OCI-LY1 (cell line): ENCODE data around the gene CARD14.

Experiments used
- H2AFZ ChIP-seq: fragments of 200-600 bp; sonication (generic), shearing (Covaris generic); 2 replicates; pipeline ENCODE4 v1.6.0; 2014; ENCODE audit warnings: antibody characterized with exemption, mild to moderate bottlenecking, low read length
- H3F3A ChIP-seq: fragments of 200-600 bp; sonication (generic), shearing (Covaris generic); 2 replicates; pipeline ENCODE4 v1.6.0; 2014; ENCODE audit warnings: mild to moderate bottlenecking, antibody characterized with exemption, low read length, moderate library complexity; ENCODE audit not compliant: insufficient read depth
- H3K27ac ChIP-seq: fragments of 200-600 bp; sonication (generic); 2 replicates; pipeline ENCODE4 v1.5.1; 2014; ENCODE audit warnings: low read length, mixed run types, mild to moderate bottlenecking, low read depth; ENCODE audit not compliant: poor library complexity, severe bottlenecking
- H3K27me3 ChIP-seq: fragments of 200-600 bp; sonication (generic); 2 replicates; pipeline ENCODE4 v1.6.0; 2014; ENCODE audit warnings: antibody characterized with exemption, mild to moderate bottlenecking, low read length, moderate library complexity; ENCODE audit not compliant: insufficient read depth
- H3K36me3 ChIP-seq: fragments of 200-600 bp; sonication (generic); 2 replicates; pipeline ENCODE4 v1.6.1; 2014; ENCODE audit warnings: mild to moderate bottlenecking, antibody characterized with exemption, low read length, moderate library complexity, mixed read lengths; ENCODE audit not compliant: insufficient read depth
- H3K4me1 ChIP-seq: fragments of 200-600 bp; sonication (generic); 2 replicates; pipeline ENCODE4 v1.5.1; 2014; ENCODE audit warnings: mild to moderate bottlenecking, low read length, moderate library complexity; ENCODE audit not compliant: insufficient read depth, severe bottlenecking
- H3K4me2 ChIP-seq: fragments of 200-600 bp; sonication (generic), shearing (Covaris generic); 2 replicates; pipeline ENCODE4 v1.6.1; 2014; ENCODE audit warnings: low read length
- H3K4me3 ChIP-seq: fragments of 200-600 bp; sonication (generic); 2 replicates; pipeline ENCODE4 v1.5.1; 2014; ENCODE audit warnings: low read length, low read depth, mild to moderate bottlenecking, mixed read lengths; ENCODE audit not compliant: poor library complexity, severe bottlenecking
- H3K79me2 ChIP-seq: fragments of 200-600 bp; shearing (Covaris generic); 2 replicates; pipeline ENCODE4 v1.6.1; 2016; ENCODE audit warnings: mixed run types, low read length, mixed read lengths; ENCODE audit not compliant: insufficient read depth
- H3K9ac ChIP-seq: fragments of 200-600 bp; sonication (generic), shearing (Covaris generic); 2 replicates; pipeline ENCODE4 v1.6.1; 2014; ENCODE audit warnings: mild to moderate bottlenecking, low read length, mixed read lengths
- H3K9me2 ChIP-seq: fragments of 200-600 bp; sonication (generic), shearing (Covaris generic); 2 replicates; pipeline ENCODE4 v1.6.1; 2014; ENCODE audit warnings: low read depth, mild to moderate bottlenecking, low read length, mixed read lengths
- H3K9me3 ChIP-seq: fragments of 200-600 bp; shearing (Covaris generic); 2 replicates; pipeline ENCODE4 v1.6.1; 2014; ENCODE audit warnings: low read length, mixed read lengths
- H4K20me1 ChIP-seq: fragments of 200-600 bp; sonication (generic), shearing (Covaris generic); 2 replicates; pipeline ENCODE4 v1.6.0; 2016; ENCODE audit warnings: mild to moderate bottlenecking, low read length; ENCODE audit not compliant: insufficient read depth
- CTCF ChIP-seq: fragments of 200-600 bp; sonication (generic), shearing (Covaris generic); IDR thresholded peaks from 2 replicates; pipeline ENCODE4 v1.5.1; 2017; ENCODE audit warnings: mild to moderate bottlenecking, antibody characterized with exemption, low read length, moderate library complexity, mixed read lengths
- EZH2 ChIP-seq: fragments of 200-600 bp; sonication (generic), shearing (Covaris generic); IDR thresholded peaks from 2 replicates; pipeline ENCODE4 v1.8.0; 2017; ENCODE audit warnings: borderline replicate concordance, mixed run types, mild to moderate bottlenecking, antibody characterized with exemption, low read length, moderate library complexity, mixed read lengths

CARD14 gene

GRCh38 chr17:80123791-80124190 is 46.0 kb upstream of the CARD14 start:
- H4K20me1 ChIP-seq, result no peaks in the 10 kb centered on the region
- H3K4me1 ChIP-seq, result no peaks in the 10 kb centered on the region
- H3K9ac ChIP-seq, result no peak overlapping the region
- no peaks in the 10 kb centered on the region for H3K9me2 ChIP-seq
- peaks cover 3% of the 10 kb centered on the region; the same call in 1 of the 2 replicates for H3K27me3 ChIP-seq
- TF ChIP-seq EZH2 (no peak), CTCF (no peak)
- H3K27ac ChIP-seq, result no peak overlapping the region
- no peak overlapping the region for H3K4me3 ChIP-seq
- H3K4me2 ChIP-seq, result no peak overlapping the region
- no peaks in the 10 kb centered on the region for H3K36me3 ChIP-seq
- no peaks in the 10 kb centered on the region for H3K9me3 ChIP-seq
- H2AFZ ChIP-seq, result no peak overlapping the region
- no peaks in the 10 kb centered on the region for H3K79me2 ChIP-seq
- H3F3A ChIP-seq, result no peaks in the 10 kb centered on the region

- Histone ChIP-seq H3K9me2 (no peaks in the 10 kb centered on the region), H3K79me2 (no peaks in the 10 kb centered on the region), H3F3A (no peaks in the 10 kb centered on the region), H3K27ac (no peak overlapping the region), H3K27me3 (peaks cover 3% of the 10 kb centered on the region; the same call in 1 of the 2 replicates), H3K36me3 (no peaks in the 10 kb centered on the region), H4K20me1 (no peaks in the 10 kb centered on the region), H3K9ac (no peak overlapping the region), H3K4me3 (no peak overlapping the region), H3K4me2 (no peak overlapping the region), H3K4me1 (no peaks in the 10 kb centered on the region), H2AFZ (no peak overlapping the region), H3K9me3 (no peaks in the 10 kb centered on the region)
- TF ChIP-seq CTCF (peak; percentile 26; the same call in 1 of the 2 replicates), EZH2 (no peak)
Observed at GRCh38 chr17:80124351-80124981, 45.4 kb upstream of the CARD14 start.

- H3K27ac ChIP-seq, result no peak overlapping the region
- H3K4me2 ChIP-seq, result no peak overlapping the region
- TF ChIP-seq CTCF (no peak), EZH2 (no peak)
- no peaks in the 10 kb centered on the region for H4K20me1 ChIP-seq
- no peak overlapping the region for H2AFZ ChIP-seq
- H3K4me1 ChIP-seq, result no peaks in the 10 kb centered on the region
- no peaks in the 10 kb centered on the region for H3F3A ChIP-seq
- peaks cover 3% of the 10 kb centered on the region; the same call in 1 of the 2 replicates for H3K27me3 ChIP-seq
- no peaks in the 10 kb centered on the region for H3K36me3 ChIP-seq
- H3K4me3 ChIP-seq, result no peak overlapping the region
- H3K9ac ChIP-seq, result no peak overlapping the region
- H3K9me3 ChIP-seq, result no peaks in the 10 kb centered on the region
- H3K9me2 ChIP-seq, result no peaks in the 10 kb centered on the region
- no peaks in the 10 kb centered on the region for H3K79me2 ChIP-seq
Observed at GRCh38 chr17:80125656-80126448, 44.0 kb upstream of the CARD14 start.
